GM12865 (cell line): ENCODE results near the gene RAB25.

Experiments used
- DNase-seq: peaks from one replicate; pipeline ENCODE4 v3.0.0; 2010; ENCODE audit warnings: low read depth
- H3K4me3 ChIP-seq: 2 replicates; pipeline ENCODE4 v1.5.1; 2011; ENCODE audit warnings: mild to moderate bottlenecking, low read depth, low read length, control low read depth
- CTCF ChIP-seq: IDR thresholded peaks from 2 replicates; pipeline ENCODE4 v1.5.1; 2011; ENCODE audit warnings: low read length, control low read depth, low read depth, inconsistent platforms; ENCODE audit not compliant: insufficient read depth; ENCODE audit errors: missing control alignments

The RAB25 gene

DNA sequence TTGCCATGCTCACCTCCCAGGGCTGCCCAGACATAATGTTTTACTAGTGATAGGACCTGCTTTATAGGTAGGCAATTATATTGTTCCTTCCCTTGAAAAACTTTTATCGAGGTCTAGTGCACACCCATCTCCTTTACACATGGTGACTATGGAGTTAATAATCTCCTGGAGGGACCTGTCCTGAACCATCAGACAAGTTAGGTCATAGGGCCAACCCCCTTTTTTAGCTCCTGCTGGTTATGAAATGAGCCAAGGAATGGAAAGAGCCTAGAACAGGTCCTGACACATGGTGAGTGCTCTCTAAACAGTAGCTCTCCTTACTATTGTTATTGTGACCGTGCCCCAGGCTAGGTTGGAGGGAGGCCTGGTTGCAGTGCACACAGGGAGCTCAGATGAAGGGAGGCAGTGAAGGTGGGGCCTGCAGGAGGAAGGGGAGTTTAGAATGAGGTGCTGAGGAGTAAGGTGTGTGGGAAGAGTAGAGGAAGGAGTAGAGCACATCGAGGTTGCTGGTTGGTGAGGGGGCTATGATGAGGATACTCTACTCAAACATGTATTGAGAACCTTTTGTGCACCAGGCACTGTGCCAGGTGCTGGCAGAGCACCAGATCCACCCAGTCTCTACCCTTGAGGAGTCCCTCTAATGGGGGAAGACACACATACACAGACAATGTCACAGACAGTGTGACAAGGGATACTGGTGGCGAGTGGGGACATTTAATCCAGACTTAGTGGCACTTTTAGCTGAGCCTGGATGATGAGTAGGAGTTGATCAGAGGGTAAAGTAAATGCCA lies 39.4 kb downstream of the RAB25 start:
- DNase-seq, result no peak
- no peak overlapping the region for H3K4me3 ChIP-seq
- TF ChIP-seq CTCF, result no peak

DNA sequence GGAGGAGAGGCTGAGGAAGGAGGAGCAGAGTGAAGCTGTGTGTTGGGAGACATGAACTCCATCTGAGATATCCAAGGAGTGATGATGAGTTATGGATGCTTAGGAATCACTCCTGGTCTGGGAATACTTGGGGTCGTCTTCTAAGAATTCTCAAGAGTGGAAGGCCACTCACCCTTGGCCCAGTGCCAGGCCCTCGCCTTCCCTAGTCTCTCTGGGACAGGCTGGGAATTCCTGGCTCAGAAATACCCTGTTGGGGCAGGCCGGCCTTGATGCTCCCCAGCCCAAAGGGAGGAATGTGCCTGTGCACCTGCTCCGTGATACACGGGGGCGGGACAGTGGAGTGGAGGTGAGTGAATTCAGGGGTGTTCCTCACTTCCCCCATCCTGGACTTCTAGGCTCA lies 40.9 kb downstream of the RAB25 start:
- no peak for TF ChIP-seq CTCF
- DNase-seq, result no peak
- H3K4me3 ChIP-seq, result no peak overlapping the region

DNA sequence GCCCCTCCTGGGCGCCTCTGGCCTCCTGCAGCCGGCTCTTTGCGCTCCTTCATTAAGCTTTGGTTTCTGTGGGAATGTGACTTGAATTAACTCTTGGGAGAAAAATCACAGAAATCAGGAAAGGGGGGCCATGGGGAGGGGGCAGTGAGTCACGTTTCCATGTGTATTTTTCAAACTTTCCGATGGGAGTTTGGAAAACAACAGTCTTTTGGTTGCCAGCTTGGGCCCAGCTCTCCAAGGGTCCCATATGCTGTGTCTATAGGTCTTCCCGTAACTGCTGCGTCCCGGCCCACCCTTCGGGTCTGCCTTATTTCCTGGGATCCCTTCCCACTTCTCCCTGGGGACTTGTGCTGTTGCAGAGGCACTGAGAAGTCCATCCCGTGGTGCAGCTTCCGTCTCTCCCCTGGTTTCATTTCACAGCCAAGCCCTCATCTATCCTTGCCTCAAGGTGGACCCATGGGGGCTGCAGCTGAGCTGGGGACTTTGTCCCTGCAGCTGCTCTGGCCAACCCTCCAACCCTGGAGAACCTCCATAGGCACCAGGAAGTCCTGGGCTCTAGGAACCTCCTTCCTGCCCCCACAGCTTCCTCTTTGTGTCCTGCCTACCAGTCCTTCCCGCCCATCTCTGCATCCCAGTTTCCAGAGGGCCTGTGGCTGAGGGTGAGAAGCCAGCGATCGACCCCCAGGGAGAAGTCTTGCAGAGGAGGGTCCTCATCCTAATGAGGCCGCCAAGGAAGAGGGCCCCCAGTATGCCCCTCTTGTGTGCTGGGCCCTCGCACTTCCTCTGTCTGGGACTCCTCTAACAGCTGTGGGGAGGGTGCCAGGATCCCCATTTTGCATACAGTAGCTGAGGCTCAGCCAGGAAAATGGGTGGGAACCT lies 41.9 kb downstream of the RAB25 start:
- no peak overlapping the region for H3K4me3 ChIP-seq
- TF ChIP-seq CTCF, result no peak
- DNase-seq, result no peak

- H3K4me3 ChIP-seq, result no peak overlapping the region
- no peak for DNase-seq
- TF ChIP-seq CTCF, result no peak
Measured at GRCh38 chr1:156103521-156103947, 42.6 kb downstream of the RAB25 start.

DNA sequence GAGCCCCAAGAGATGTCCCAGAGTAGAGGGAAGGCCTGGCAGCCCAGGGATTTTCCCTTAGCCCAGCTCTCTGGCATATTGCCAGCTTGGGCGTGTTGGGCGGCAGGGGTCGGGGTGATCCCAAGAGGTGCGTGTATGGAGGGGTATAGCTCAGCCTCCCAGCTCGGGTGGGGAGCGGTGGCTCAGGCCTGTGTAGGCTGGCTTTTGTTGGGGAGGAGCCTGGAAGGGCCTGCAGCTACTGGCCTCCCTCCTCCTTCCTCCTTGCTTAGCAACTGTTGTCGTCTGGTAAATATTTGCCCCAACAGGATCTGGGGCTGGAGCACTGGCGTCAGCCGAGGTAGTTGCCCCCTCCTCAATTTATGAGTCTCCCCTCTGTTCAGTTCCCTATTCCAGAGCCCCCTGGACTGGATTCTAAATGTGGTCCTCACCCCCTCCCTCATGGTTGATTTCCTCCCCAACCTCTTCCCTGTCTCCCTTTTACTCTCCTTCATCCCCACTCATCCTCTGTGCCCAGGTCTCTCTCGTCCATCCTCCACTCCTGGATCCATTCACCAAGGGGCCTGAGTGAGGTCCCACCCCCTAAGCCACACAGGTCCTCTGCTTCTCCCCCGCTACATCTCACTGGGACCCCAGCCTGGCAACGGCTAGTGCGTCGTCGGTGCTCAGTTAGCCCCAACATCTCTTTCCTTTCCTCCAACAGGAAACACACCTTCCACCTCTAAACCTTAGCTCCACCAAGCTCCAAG lies 43.3 kb downstream of the RAB25 start:
- no peak overlapping the region for H3K4me3 ChIP-seq
- DNase-seq, result peak; percentile 60
- no peak for TF ChIP-seq CTCF

GRCh38 chr1:156104861-156105832 lies 44.2 kb downstream of the RAB25 start:
- H3K4me3 ChIP-seq, result peak overlapping the region; percentile 76
- TF ChIP-seq CTCF, result no peak
- DNase-seq, result no peak
